HG02623 (cell line): ENCODE data around the gene MAPK6.
A peak's percentile ranks its signal among the peaks of the same experiment; 100 is the strongest.
"Not testable (repeated sequence)": the region's sequence is repeated elsewhere in the genome, so short reads cannot be mapped to it uniquely, and the experiment has no call there.

Experiments
- ATAC-seq: cut with Tn5 transposase; IDR thresholded peaks from one replicate; pipeline ENCODE4 v1.9.1; 2021; ENCODE audit warnings: moderate library complexity; ENCODE audit not compliant: unreplicated experiment

Gene MAPK6

GRCh38 chr15:52018693-52019393, at the start of gene MAPK6:
Gene MAPK6 (plus strand): TSS chr15:52019219. CDS start chr15:52046461, 27,242 bp downstream.
- peak; percentile 75 for ATAC-seq

GRCh38 chr15:51969728-51970127, 49.3 kb upstream of the MAPK6 start:
- no peak for ATAC-seq

- ATAC-seq: no peak
Observed at GRCh38 chr15:51970132-51970817, 48.7 kb upstream of the MAPK6 start.

GRCh38 chr15:51971032-51971374, 48.0 kb upstream of the MAPK6 start:
- ATAC-seq: peak; percentile 6

- ATAC-seq: peak; percentile 76
Observed at GRCh38 chr15:51971375-51972133, 47.5 kb upstream of the MAPK6 start, which contains the start of gene LEO1. Gene LEO1 (minus strand): TSS chr15:51971778. CDS start chr15:51971745, 33 bp downstream.

- ATAC-seq: no peak
Observed at GRCh38 chr15:51973220-51973619, 45.8 kb upstream of the MAPK6 start.

- no peak for ATAC-seq
Observed at GRCh38 chr15:51973775-51974174, 45.2 kb upstream of the MAPK6 start.

GRCh38 chr15:51982013-51982769, 36.8 kb upstream of the MAPK6 start:
- peak; percentile 89 for ATAC-seq

GRCh38 chr15:51982770-51983103, 36.3 kb upstream of the MAPK6 start:
- ATAC-seq: no peak

GRCh38 chr15:51991141-51991540, 27.9 kb upstream of the MAPK6 start:
- no peak for ATAC-seq

GRCh38 chr15:51992953-51993352, 26.1 kb upstream of the MAPK6 start:
- no peak for ATAC-seq

- ATAC-seq: no peak
Observed at GRCh38 chr15:52002351-52002750, 16.7 kb upstream of the MAPK6 start.

- ATAC-seq: not testable (repeated sequence)
Observed at GRCh38 chr15:52003089-52003488, 15.9 kb upstream of the MAPK6 start.

GRCh38 chr15:52003710-52004109, 15.3 kb upstream of the MAPK6 start:
- ATAC-seq: no peak

- ATAC-seq: no peak
Observed at GRCh38 chr15:52004806-52005205, 14.2 kb upstream of the MAPK6 start.

- peak; percentile 65 for ATAC-seq
Observed at GRCh38 chr15:52005748-52006701, 13.0 kb upstream of the MAPK6 start.

- ATAC-seq: peak; percentile 33
Observed at GRCh38 chr15:52006702-52007340, 12.2 kb upstream of the MAPK6 start.

GRCh38 chr15:52008359-52008697, 10.7 kb upstream of the MAPK6 start:
- no peak for ATAC-seq

- no peak for ATAC-seq
Observed at GRCh38 chr15:52008698-52009434, 10.2 kb upstream of the MAPK6 start.
